Measurements from ENCODE around the gene SLC37A3. TPM values are rescaled to one million over a fixed set of nuclear protein-coding genes. Genes with fewer than 3 reads are reported as not detected.
A peak's percentile ranks its signal among the peaks of the same experiment; 100 is the strongest.
"Not testable (repeated sequence)": the region's sequence is repeated elsewhere in the genome, so short reads cannot be mapped to it uniquely, and the experiment has no call there.

Gene SLC37A3
- total and polyA plus RNA-seq, 11 donors, result 6.5 to 16.1 (median 9.5) TPM

GRCh38 chr7:140348161-140348849 lies 50.0 kb downstream of the SLC37A3 start:
- Histone ChIP-seq H3K27me3 (no peaks in the 10 kb centered on the region), H3K9me3 (no peaks in the 10 kb centered on the region), H3K4me3 (no peak overlapping the region), H3K27ac (peak overlapping the region in 6 of 12 donors; percentile 25 to 64 (median 52)), H3K4me1 (peaks cover 0 to 15% (median 11%) of the 10 kb centered on the region in 12 donors), H3K36me3 (peaks cover 0 to 79% (median 73%) of the 10 kb centered on the region in 9 donors)
- 90 to 93% (median 91%) methylated on average over 13 of the region's 13 CpGs for WGBS, 4 donors
- DNase-seq (no peak), ATAC-seq (no peak)
- intact Hi-C loops (cut with DNase I), result loop anchor here in 1 of 10 donors (10.0 kb wide), 1 partner anchor 744 kb away; no protein-coding TSS in a partner anchor
- TF ChIP-seq, protein P1, sequence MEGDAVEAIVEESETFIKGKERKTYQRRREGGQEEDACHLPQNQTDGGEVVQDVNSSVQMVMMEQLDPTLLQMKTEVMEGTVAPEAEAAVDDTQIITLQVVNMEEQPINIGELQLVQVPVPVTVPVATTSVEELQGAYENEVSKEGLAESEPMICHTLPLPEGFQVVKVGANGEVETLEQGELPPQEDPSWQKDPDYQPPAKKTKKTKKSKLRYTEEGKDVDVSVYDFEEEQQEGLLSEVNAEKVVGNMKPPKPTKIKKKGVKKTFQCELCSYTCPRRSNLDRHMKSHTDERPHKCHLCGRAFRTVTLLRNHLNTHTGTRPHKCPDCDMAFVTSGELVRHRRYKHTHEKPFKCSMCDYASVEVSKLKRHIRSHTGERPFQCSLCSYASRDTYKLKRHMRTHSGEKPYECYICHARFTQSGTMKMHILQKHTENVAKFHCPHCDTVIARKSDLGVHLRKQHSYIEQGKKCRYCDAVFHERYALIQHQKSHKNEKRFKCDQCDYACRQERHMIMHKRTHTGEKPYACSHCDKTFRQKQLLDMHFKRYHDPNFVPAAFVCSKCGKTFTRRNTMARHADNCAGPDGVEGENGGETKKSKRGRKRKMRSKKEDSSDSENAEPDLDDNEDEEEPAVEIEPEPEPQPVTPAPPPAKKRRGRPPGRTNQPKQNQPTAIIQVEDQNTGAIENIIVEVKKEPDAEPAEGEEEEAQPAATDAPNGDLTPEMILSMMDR (IDR thresholded peaks at IDR 0.05), result no peak
- TF ChIP-seq POLR2A (IDR thresholded peaks at IDR 0.05), result no peak

DNA sequence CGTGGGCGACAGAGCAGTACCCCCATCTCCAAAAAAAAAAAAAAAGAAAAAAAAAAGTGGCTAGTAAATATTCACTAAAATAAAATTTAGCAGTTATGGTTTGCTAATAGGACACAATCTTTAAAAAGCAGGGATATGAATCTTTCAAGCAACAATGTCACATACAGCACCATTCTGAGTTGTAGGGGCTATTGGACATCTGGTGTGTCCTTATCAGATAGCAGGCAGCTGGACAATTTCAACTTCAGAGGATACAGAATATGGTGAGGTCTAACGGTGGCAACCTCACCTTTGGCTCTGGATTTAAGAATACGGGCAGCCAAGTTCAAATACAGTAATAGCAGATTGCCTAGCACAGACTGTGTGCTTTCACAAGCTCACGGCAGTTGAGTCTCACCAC lies 51.1 kb downstream of the SLC37A3 start:
- WGBS, 4 donors, result 70 to 85% (median 79%) methylated on average over 5 of the region's 5 CpGs
- H3K4me3 ChIP-seq, result no peak overlapping the region
- no peaks in the 10 kb centered on the region for H3K27me3 ChIP-seq
- DNase-seq (no peak), ATAC-seq (no peak)
- intact Hi-C loops (cut with DNase I), result loop anchor here in 1 of 10 donors (10.0 kb wide), 1 partner anchor 742 kb away; no protein-coding TSS in a partner anchor
- H3K36me3 ChIP-seq, result peaks cover 0 to 79% (median 73%) of the 10 kb centered on the region in 9 donors
- TF ChIP-seq, protein P1 (IDR thresholded peaks at IDR 0.05), result no peak
- TF ChIP-seq POLR2A (IDR thresholded peaks at IDR 0.05), result no peak
- H3K9me3 ChIP-seq, result no peaks in the 10 kb centered on the region
- H3K4me1 ChIP-seq, result peaks cover 0 to 23% (median 11%) of the 10 kb centered on the region in 12 donors
- no peak overlapping the region for H3K27ac ChIP-seq

GRCh38 chr7:140345426-140345825 lies 52.9 kb downstream of the SLC37A3 start:
- H3K27me3 ChIP-seq, result no peaks in the 10 kb centered on the region
- peaks cover 0 to 77% (median 73%) of the 10 kb centered on the region in 9 donors for H3K36me3 ChIP-seq
- no peak overlapping the region for H3K4me3 ChIP-seq
- H3K27ac ChIP-seq, result no peak overlapping the region
- intact Hi-C loops (cut with DNase I), result loop anchor here in 1 of 10 donors (10.0 kb wide), 1 partner anchor 741 kb away; no protein-coding TSS in a partner anchor
- DNase-seq (no peak), ATAC-seq (no peak)
- H3K4me1 ChIP-seq, result peaks cover 0 to 25% (median 11%) of the 10 kb centered on the region in 12 donors
- H3K9me3 ChIP-seq, result no peaks in the 10 kb centered on the region
- WGBS, 4 donors, result 94 to 98% (median 96%) methylated on average over 3 of the region's 3 CpGs
- TF ChIP-seq, protein P1 (IDR thresholded peaks at IDR 0.05), result no peak
- no peak for TF ChIP-seq POLR2A (IDR thresholded peaks at IDR 0.05)

DNA sequence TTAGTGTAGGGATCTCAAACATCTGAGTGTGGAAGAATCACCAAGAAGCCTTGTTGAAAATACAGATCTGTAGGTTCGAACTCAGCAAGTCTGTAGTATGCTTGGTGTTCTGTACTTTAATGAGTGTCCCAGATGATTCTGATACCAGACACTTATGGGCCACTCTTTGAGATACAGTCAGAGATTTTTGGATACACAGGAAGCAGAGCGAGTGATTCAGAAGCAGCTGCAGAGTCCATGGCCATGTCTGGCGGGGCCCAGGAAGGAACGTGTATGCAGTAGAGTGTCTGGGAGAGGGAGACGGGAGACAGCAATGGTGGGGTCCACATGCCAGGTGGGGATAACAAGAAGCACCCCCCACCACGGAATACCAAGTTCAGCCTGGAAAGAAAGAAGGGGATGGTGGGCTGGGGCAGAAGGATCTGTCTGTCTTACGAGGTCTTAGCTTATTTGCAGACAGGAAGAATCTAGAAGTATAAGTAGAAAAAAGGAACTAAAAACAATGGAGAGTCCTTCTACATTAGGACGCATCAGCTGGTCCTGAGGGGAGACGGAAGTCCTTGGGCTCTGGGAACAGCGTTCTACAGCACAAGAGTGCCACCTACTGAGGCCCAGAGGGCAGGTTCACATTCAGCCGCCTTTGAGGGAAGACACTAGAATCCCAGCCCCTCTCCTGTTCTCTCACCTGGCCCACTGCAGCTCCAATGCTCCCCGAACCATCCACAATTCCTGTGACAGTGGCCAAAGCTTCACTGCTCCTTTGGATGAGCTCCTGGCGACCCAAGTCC lies 55.4 kb downstream of the SLC37A3 start:
- ATAC-seq, result peak; percentile 42 to 89 (median 82)
- Histone ChIP-seq H3K4me1 (peaks cover 0 to 12% (median 0%) of the 10 kb centered on the region in 12 donors), H3K9me3 (no peaks in the 10 kb centered on the region), H3K27ac (no peak overlapping the region), H3K4me3 (no peak overlapping the region), H3K36me3 (peaks cover 0 to 86% (median 69%) of the 10 kb centered on the region in 9 donors), H3K27me3 (no peaks in the 10 kb centered on the region)
- intact Hi-C loops (cut with DNase I), result loop anchor here in 1 of 10 donors (10.0 kb wide), 1 partner anchor 738 kb away; no protein-coding TSS in a partner anchor
- 69 to 73% (median 71%) methylated on average over 13 of the region's 13 CpGs for WGBS, 4 donors
- TF ChIP-seq POLR2A (IDR thresholded peaks at IDR 0.05), result no peak
- TF ChIP-seq, protein P1 (IDR thresholded peaks at IDR 0.05), result peak in 11 of 12 donors; percentile 6 to 60 (median 42)
- DNase-seq, result peak in 3 of 5 donors; percentile 20 to 51 (median 46)

- WGBS, 4 donors, result 91 to 100% (median 98%) methylated on average over 1 of the region's 1 CpG
- H3K4me3 ChIP-seq, result not testable (repeated sequence)
- peaks cover 0 to 85% (median 49%) of the 10 kb centered on the region in 9 donors for H3K36me3 ChIP-seq
Observed at GRCh38 chr7:140338959-140339358, 59.4 kb downstream of the SLC37A3 start.

More at GRCh38 chr7:140338959-140339358, 59.4 kb downstream of the SLC37A3 start:
- intact Hi-C loops (cut with DNase I), result loop anchor here in 1 of 10 donors (10.0 kb wide), 1 partner anchor 694 kb away; no protein-coding TSS in a partner anchor
- DNase-seq, H3K27ac ChIP-seq, ATAC-seq, H3K27me3 ChIP-seq, H3K9me3 ChIP-seq: not testable (repeated sequence)
- peaks cover 0 to 13% (median 8%) of the 10 kb centered on the region in 12 donors for H3K4me1 ChIP-seq

Measured in heart left ventricle (tissue), 16 donors.